Measurements from ENCODE around the gene EEF1G.
"Not testable (repeated sequence)": the region's sequence is repeated elsewhere in the genome, so short reads cannot be mapped to it uniquely, and the experiment has no call there.

The EEF1G gene

DNA sequence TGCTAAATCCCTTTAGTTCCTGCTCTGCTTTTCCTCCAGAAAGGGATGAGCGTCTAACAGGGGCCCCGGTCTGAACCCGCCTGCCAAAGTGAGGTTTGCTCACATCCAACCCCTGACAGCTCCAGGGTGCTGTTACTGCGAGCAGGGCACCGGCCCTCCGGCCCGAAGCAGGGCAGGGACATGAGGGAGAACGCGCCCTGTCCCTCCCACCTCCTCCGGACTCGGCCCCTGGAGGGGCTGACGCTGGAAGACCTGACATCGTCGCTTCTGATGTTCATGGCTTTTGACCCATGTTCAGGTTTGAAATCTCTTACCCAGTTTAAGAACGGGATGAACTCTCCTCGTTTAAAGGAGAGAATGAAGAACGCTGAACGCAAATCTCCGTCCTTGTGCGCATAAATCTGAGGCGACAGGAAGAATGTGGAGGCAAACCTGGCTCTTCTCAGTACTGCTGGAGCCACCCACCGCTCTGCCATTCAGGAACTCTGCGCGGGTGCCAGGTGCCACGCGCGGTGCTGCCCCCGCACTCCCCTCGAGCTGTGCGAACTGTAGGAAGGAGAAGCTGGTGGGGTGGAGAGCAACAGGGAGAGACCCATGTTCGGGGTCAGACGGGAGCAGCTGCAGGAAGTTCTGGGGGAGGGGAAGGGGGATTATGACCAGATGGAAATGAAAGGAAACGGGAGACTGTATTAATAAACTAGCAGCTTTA is 826 bp upstream of the EEF1G start:
- no peak for TF ChIP-seq CTCF (IDR thresholded peaks at IDR 0.05)
- TF ChIP-seq ZFX (IDR thresholded peaks at IDR 0.05; ENCODE audit: borderline replicate concordance) = no peak
- H3K27ac ChIP-seq = peak overlapping the region; percentile 79

DNA sequence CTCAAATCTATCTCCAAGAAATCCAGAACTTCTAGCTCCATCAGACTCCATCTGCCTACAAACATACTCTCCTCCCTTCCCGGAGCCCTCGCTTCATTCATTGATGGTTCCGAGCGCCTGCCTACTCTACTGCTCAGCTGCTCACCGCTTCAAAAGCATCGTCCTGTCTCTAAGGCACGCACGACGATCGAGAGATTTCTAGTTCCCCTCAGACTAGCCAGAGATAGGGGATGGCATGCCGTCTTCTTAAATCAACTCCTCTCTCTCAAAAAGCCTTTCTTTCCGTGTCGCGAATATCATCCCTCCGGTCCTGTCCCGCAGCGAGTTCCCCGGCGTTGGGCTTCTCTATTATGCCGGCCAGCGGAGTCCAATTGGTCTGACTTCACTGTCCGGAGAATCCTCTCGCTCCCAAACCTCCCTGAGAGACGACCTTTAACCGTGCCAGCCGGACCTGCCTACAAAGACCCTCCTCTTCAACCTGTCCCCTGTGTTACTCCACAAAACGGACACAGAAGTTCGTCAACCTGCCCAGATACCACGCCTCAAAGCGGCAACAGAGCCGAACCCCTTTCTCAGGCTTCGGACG is 592 bp downstream of the EEF1G start:
- TF ChIP-seq CTCF (IDR thresholded peaks at IDR 0.05) = no peak
- no peak for TF ChIP-seq ZFX (IDR thresholded peaks at IDR 0.05; ENCODE audit: borderline replicate concordance)
- H3K27ac ChIP-seq = peak overlapping the region; percentile 79

- H3K27ac ChIP-seq = peak overlapping the region; percentile 79
- TF ChIP-seq ZFX (IDR thresholded peaks at IDR 0.05; ENCODE audit: borderline replicate concordance) (no peak), CTCF (IDR thresholded peaks at IDR 0.05) (no peak)
Observed at GRCh38 chr11:62572431-62572830, 1.3 kb downstream of the EEF1G start.

GRCh38 chr11:62571493-62571892 is 2.2 kb downstream of the EEF1G start:
- 0 out of 2 replicates have a peak overlapping the region, but pooled peaks have one; percentile 79 for H3K27ac ChIP-seq

- H3K27ac ChIP-seq = not testable (repeated sequence)
Observed at GRCh38 chr11:62570903-62571302, 2.8 kb downstream of the EEF1G start.

DNA sequence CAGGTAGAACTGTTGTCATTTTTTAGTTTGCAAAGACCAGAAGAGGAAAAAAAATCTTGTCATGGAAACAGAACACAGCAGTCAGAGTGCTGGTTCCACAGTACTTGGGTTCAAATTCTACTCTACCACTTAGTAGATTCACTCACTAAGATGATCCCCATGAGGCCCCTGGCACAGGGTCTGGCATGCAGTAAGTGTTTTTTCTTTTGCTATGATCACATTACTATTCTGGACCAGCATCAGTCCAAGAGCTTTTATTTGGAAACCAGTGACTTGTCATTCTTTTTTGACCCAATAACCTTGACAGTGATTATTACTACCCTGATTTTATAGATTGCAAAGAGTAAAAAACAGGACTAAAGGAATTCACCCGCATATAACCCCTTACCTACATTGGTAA is 4.1 kb downstream of the EEF1G start:
- H3K27ac ChIP-seq = peak overlapping the region; percentile 4; the same call in 1 of the 2 replicates

GRCh38 chr11:62567018-62567633 is 6.6 kb downstream of the EEF1G start:
- no peak for TF ChIP-seq ZFX (IDR thresholded peaks at IDR 0.05; ENCODE audit: borderline replicate concordance)
- no peak for TF ChIP-seq CTCF (IDR thresholded peaks at IDR 0.05)
- H3K27ac ChIP-seq = peak overlapping the region; percentile 43; the same call in 1 of the 2 replicates

More for the DNA sequence above, 4.1 kb downstream of the EEF1G start:
- TF ChIP-seq CTCF (IDR thresholded peaks at IDR 0.05) = no peak
- TF ChIP-seq ZFX (IDR thresholded peaks at IDR 0.05; ENCODE audit: borderline replicate concordance) = no peak

GRCh38 chr11:62566247-62566646 is 7.4 kb downstream of the EEF1G start:
- peak overlapping the region; percentile 43; the same call in 1 of the 2 replicates for H3K27ac ChIP-seq
- TF ChIP-seq ZFX (IDR thresholded peaks at IDR 0.05; ENCODE audit: borderline replicate concordance) = no peak
- no peak for TF ChIP-seq CTCF (IDR thresholded peaks at IDR 0.05)

All from 22Rv1 (cell line).